NCI-H1694 treated with DMSO at 0.1 percent for 48 hours (cell line): Measurements from ENCODE around the gene NFKBIE.

Source experiments
- DNase-seq: peaks from one replicate; lab custom pipeline; 2025; lab: John Stamatoyannopoulos, UW

Gene NFKBIE

GRCh38 chr6:44258325-44258863 is 7.0 kb downstream of the NFKBIE start:
- DNase-seq, result no peak

- DNase-seq, result no peak
Measured at GRCh38 chr6:44257753-44258324, 7.5 kb downstream of the NFKBIE start.

- peak; percentile 32 for DNase-seq
Measured at GRCh38 chr6:44257025-44257752, 8.2 kb downstream of the NFKBIE start, which contains the start of gene SLC35B2. SLC35B2 (minus strand) TSS chr6:44257528; CDS start chr6:44257410, 118 bp downstream.

DNA sequence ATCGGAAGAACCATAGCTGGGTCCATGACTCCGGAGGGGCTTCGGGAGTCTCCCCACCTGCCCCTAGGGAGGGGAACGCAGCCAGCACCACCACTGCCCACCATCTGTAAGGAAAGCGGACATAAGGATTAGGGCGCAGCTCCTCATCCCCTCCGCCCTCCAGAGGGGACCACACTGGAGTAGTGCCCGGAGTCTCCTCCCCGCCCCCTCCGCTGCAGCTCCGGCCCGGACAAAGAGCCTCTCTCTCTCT is 8.7 kb downstream of the NFKBIE start:
- DNase-seq, result no peak

DNA sequence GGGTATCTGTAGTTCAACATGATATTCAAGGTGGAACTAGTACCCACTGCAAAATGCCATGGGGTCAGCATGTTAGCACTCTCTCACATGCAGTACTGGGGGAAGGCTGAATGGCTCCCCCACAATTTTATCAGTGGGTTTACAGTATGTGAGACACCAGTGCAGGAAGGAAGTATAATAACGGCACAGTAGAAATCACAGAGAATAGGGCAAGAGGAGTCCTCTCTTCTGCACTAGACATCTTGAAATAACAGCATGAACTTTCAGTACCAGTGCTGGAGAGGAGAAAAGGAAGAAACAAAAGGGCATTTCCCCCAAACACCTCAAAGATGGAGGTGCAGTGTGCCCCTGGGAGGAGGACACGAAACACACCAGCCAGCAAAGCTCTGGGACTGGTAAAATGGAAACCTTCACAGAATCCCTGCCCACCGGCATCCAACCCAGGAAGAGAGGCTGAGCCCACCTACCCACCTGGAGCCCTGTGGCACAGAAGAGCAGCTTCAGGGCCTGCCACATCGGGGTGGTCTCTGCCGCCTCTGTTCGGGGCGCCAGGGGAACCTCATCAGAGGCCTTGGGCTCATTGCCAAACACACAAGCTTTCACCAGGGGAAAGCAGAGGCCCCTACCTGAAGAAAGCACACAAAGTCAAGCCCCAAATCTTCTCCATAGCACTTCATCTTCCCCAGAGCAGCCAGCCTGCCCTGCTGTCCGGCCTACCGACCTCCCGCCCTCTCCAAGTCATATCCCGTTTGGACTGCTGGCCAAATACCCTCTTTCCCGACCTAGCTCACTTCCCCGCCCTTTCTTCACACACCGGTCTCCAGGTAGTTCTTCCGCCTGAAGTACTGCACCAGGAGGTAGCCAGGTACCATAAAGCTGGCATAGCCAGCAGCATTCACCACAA is 9.2 kb downstream of the NFKBIE start:
- DNase-seq, result no peak

DNA sequence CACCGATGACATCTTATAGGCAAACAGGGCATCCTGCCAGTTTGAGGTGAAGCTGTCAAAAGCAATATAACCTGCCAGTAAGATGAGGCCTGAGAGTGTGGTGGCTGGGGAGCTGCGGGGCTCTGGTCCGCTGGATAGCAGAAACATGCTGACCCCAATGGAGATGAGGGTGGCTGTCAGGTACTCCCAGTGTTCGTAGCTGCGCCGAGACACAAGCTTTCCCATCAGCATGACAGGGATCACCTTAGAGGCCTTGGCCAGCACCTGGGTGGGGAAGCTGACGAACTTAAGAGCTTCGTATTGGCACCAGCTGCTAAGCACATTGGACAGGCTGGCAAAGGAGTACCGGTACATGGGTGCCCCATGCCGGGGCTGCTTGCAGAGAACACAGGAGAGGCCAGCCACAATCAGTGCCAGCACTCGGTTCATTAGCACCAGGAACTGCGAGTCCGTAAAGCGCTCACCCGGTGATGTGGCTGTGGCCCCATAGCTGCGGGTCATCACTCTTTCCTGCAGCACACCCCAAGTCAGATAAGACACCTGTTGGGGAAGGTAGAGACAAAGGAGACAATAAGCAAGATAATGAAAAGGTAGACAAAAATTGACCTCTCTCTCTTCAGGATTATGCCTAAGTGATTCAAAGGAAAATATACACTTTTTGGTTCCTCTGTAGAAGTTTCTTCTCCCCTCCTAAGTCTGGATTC is 10.1 kb downstream of the NFKBIE start:
- DNase-seq, result no peak

GRCh38 chr6:44254191-44255104 is 10.9 kb downstream of the NFKBIE start:
- DNase-seq, result no peak

GRCh38 chr6:44253307-44254101 is 11.8 kb downstream of the NFKBIE start:
- DNase-seq, result no peak

DNA sequence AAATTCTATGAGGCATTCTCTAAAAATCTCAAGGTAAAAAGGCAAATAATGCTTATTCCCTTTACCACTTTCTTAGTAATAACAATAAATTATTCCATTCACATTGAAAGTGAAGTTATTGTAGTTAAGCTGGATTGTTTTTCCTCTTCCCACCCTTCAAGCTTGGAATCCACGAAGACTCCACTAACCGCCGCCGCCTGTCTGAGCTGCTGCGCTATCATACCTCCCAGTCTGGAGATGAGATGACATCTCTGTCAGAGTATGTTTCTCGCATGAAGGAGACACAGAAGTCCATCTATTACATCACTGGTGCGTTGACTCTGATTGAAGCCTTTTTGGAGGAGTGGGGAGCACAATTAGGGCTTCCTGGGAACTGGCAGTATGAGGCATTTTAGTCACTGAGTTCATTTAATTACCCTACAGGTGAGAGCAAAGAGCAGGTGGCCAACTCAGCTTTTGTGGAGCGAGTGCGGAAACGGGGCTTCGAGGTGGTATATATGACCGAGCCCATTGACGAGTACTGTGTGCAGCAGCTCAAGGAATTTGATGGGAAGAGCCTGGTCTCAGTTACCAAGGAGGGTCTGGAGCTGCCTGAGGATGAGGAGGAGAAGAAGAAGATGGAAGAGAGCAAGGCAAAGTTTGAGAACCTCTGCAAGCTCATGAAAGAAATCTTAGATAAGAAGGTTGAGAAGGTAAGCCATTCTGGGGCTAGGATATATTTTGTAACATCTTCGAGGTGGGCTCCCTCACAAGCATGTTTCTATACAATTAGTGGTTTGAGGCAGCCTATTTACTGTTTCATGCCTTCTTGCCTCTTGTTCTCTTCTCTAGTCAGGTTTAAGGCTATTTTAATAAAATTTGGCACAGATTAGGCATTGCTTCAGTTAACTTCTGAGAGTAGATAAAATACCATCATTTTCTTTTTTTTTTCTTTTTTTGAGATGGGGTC is 13.5 kb downstream of the NFKBIE start:
- no peak for DNase-seq

DNA sequence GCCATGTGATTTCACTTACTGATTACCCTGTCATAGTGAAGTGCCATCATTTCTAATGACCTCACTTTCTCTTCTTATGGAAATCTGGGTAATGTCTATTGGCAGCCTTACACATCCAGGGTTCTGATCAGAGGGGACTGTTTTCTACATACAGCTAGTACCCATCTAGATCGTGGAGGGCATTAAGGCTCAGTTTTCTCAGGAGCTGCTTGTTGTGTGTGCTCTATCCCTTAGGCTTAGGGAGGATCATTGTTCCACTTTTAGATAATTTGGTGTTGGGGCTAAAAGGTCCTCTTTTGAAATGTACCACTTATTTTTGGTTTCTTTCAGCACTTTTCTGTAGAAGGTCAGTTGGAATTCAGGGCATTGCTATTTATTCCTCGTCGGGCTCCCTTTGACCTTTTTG is 14.6 kb downstream of the NFKBIE start:
- no peak for DNase-seq

DNA sequence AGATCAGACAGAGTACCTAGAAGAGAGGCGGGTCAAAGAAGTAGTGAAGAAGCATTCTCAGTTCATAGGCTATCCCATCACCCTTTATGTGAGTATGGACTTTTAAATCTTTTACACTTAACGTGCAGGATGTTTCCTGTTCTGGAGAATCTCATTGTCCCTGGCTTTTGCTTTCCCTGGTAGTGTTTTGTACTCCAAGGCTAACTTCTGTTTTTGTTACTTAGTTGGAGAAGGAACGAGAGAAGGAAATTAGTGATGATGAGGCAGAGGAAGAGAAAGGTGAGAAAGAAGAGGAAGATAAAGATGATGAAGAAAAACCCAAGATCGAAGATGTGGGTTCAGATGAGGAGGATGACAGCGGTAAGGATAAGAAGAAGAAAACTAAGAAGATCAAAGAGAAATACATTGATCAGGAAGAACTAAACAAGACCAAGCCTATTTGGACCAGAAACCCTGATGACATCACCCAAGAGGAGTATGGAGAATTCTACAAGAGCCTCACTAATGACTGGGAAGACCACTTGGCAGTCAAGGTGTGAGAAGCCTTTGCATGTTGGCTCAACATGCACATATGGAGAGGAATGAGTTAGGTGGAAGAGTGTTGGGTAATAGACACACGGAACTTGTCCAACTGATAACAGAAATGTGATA is 15.2 kb downstream of the NFKBIE start:
- DNase-seq, result no peak

- no peak for DNase-seq
Measured at GRCh38 chr6:44249082-44249748, 16.1 kb downstream of the NFKBIE start.

- DNase-seq, result no peak
Measured at GRCh38 chr6:44248579-44248978, 16.8 kb downstream of the NFKBIE start.

DNA sequence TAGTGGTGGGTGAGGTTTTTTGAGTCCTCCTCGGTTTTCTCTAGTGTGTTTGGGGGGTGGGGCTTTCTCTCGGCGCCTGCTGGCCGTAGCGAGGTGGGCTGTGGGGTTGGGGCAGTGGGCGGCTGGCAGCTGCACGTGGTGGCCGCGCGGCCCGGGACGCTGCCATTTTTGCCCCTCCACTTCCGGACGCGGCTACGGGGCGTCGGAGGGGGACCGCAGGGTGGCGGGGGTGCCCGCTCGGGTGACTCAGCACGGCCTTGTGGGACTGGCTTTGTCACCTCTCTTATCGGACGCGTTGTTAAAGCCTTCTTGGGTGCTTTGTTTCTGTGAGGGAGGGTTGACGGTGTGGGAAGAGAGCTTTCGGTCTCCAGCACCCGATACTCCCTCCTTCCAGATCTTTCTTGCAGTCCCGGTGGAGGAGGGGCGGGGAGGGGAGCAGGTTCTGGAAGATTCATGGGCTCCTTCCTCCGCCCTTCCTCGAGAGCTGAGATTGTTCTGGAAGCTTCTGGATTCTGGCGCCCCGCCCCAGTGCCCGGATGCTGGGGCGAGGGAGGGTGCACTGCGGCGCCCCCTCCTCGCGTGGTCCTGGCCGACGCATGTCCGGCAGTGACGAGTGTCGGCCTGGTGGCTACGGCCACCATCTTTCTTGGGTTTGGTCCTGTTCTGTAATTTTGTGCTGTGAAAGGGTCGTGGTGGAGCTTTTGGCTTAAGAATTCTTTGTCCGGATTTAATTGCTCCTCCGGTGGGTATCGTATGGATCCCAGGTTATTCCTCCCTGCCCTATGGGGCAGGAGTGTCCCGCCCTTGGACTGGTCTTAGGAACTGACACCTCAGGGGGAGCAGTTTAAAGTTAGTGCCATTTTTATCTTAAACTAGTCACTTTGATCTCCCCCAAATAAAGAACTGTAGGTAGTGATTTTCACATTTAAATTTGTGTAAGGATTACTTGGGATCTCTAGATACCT is 17.7 kb downstream of the NFKBIE start:
- DNase-seq, result no peak

- DNase-seq, result peak; percentile 89
Measured at GRCh38 chr6:44246663-44247337, 18.6 kb downstream of the NFKBIE start, which contains the start of gene HSP90AB1. HSP90AB1 (plus strand) TSS chr6:44247101; CDS start chr6:44248630, 1,529 bp downstream.
